H1 (cell line): Measurements from ENCODE around the gene PINLYP. TPM values are rescaled to one million over a fixed set of nuclear protein-coding genes. Genes with fewer than 3 reads are reported as not detected.

Source experiments
- JUND ChIP-seq: IDR thresholded peaks from 2 replicates; pipeline ENCODE4 v1.6.1; 2011; ENCODE audit warnings: mild to moderate bottlenecking, improper control_type of control experiment, low read length
- RBBP5 ChIP-seq: IDR thresholded peaks from 2 replicates; pipeline ENCODE4 v1.7.1; 2012; ENCODE audit warnings: low read depth, mild to moderate bottlenecking, inconsistent platforms, low read length, moderate library complexity, borderline replicate concordance
- polyA plus RNA-seq, 7 experiments: library from polyadenylated mRNA; depleted of rRNA in 3 of 7; stranded (reverse) in 5 of 7; unstranded in 2 of 7; fragments of >200 nt in 5 of 7; fragments of 200-250 nt in 2 of 7; gene quantifications; 1 replicate in 5 of 7; 2 replicates in 1 of 7; 4 replicates in 1 of 7; pipeline versions ENCODE4 v1.2.1 to v1.2.3, GENCODE V29; 2011 to 2013; ENCODE audit warnings: missing spikeins in 2 of 7, mixed read lengths in 2 of 7
- total RNA-seq: library from RNA; stranded (reverse); fragmentation: NEBNext Ultra II Directional; extraction: Animal tissue kit (Norgen Biotek cat#: 25700); gene quantifications from 2 replicates; pipeline ENCODE4 v1.2.1, GENCODE V29; 2021
- TF ChIP-seq, protein P1 (sequence below): IDR thresholded peaks from 2 replicates; pipeline ENCODE4 v1.6.1; 2012; ENCODE audit warnings: inconsistent platforms

Gene PINLYP
- total and polyA plus RNA-seq, 2 of the 8 experiments (the other 6 are each of a cell fraction or from before 2014, with no cell fraction given), result 7.5 to 31.3 TPM

DNA sequence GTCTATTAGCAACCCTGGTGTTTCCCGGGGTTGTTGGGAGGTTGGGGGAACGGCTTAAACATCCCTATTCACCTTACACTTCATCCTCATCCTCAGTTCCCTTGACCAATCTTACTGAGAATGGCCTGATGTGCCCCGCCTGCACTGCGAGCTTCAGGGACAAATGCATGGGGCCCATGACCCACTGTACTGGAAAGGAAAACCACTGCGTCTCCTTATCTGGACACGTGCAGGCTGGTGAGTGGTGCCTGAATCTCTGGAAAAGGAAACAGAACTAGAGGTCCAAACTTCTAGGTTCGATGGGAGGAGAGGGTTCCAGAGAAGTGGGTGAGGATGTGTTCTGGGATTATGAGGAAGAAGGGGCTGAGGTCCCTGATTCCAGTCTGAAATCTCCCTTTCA lies 5.9 kb downstream of the PINLYP start (continued):
- TF ChIP-seq JUND, result no peak
- TF ChIP-seq, protein P1, sequence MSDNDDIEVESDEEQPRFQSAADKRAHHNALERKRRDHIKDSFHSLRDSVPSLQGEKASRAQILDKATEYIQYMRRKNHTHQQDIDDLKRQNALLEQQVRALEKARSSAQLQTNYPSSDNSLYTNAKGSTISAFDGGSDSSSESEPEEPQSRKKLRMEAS, result no peak
- no peak for TF ChIP-seq RBBP5
